ENCODE results near the gene SLC2A6. TPM values are rescaled to one million over a fixed set of nuclear protein-coding genes. Genes with fewer than 3 reads are reported as not detected.

SLC2A6 gene
- total and polyA plus RNA-seq, 10 of the 15 experiments (the other 5 are each of a cell fraction or from before 2014, with no cell fraction given) = 1.1 to 37.9 (median 18.3) TPM

- H3K4me3 ChIP-seq = no peak overlapping the region
- 28% methylated on average over 25 of the region's 25 CpGs for WGBS (ENCODE audit: insufficient coverage, insufficient replicate concordance, low lambda C conversion rate, missing lambda C conversion rate)
- H3K4me1 ChIP-seq (ENCODE audit: control insufficient read depth, insufficient read depth, low read length) = peaks cover 3% of the 10 kb centered on the region
- TF ChIP-seq LARP7 (IDR thresholded peaks at IDR 0.05) (0 out of 2 replicates have a peak, but pooled peaks have one; percentile 20), SPI1 (IDR thresholded peaks at IDR 0.05; ENCODE audit: borderline replicate concordance, insufficient read depth, low read depth, low read length) (peak; percentile 42; the same call in 1 of the 2 replicates), CHD2 (IDR thresholded peaks at IDR 0.05; ENCODE audit: borderline replicate concordance, low read depth, low read length) (no peak), RAD51 (IDR thresholded peaks at IDR 0.05) (no peak), NR2C1 (IDR thresholded peaks at IDR 0.05) (no peak)
- peak overlapping the region; percentile 75 for H2AFZ ChIP-seq (ENCODE audit: control insufficient read depth, low read depth, low read length)
- H3K27me3 ChIP-seq (replicated peaks in 1 of 2; ENCODE audit: control insufficient read depth in 2 of 2, insufficient read depth in 2 of 2, low read length in 1 of 2) = no peaks in the 10 kb centered on the region; a peak in 3 of 4 replicates
- no peaks in the 10 kb centered on the region for H3K79me2 ChIP-seq (ENCODE audit: control insufficient read depth, insufficient read depth, low read length)
- FAIRE-seq (no peak), ATAC-seq (peak; percentile 76), DNase-seq (ENCODE audit: low read depth, low spot score) (no peak)
- no peak overlapping the region for H3K27ac ChIP-seq (ENCODE audit: control insufficient read depth, insufficient read depth)
- in situ Hi-C loops (cut with MboI) (loop anchor here (5.0 kb wide), 1 partner anchor 298 kb away; no protein-coding TSS in a partner anchor), intact Hi-C loops (cut with micrococcal nuclease; ENCODE audit: unreplicated experiment) (loop anchor here (1.0 to 10.0 kb wide), 3 partner anchors 78 to 461 kb away; no protein-coding TSS in a partner anchor)
- H3K4me2 ChIP-seq (ENCODE audit: control insufficient read depth, insufficient read depth) = peak overlapping the region; percentile 61
- RAD21 ChIA-PET (ENCODE audit: unreplicated experiment) = interaction anchor here (0.8 to 2.2 kb wide), 4 partner anchors 47 to 299 kb away, joined by 3 to 12 read pairs (median 5); no protein-coding TSS in a partner anchor
- SMC1A ChIA-PET (ENCODE audit: uncharacterized antibody, unreplicated experiment) = interaction anchor here (0.6 to 2.5 kb wide), 4 partner anchors 90 to 298 kb away, joined by 3 to 14 read pairs (median 4); no protein-coding TSS in a partner anchor
- no peaks in the 10 kb centered on the region for H3K36me3 ChIP-seq (ENCODE audit: control insufficient read depth in 2 of 2, insufficient read depth in 2 of 2, low read length in 1 of 2)
- no peak overlapping the region for H3K9ac ChIP-seq (ENCODE audit: control insufficient read depth, insufficient read depth, low read length)
- POLR2A ChIA-PET = interaction anchor here (0.6 kb wide), 1 partner anchor 337 kb away, joined by 4 read pairs; no protein-coding TSS in a partner anchor
- H3K9me3 ChIP-seq (replicated peaks; ENCODE audit: control insufficient read depth, insufficient read depth, low read length) = no peaks in the 10 kb centered on the region; the same call in 2 of the 3 replicates
- CTCF ChIA-PET = interaction anchor here (0.6 to 7.7 kb wide), 14 partner anchors 10 to 464 kb away, joined by 3 to 61 read pairs (median 4); partner anchors contain the start of gene REXO4
- H4K20me1 ChIP-seq (ENCODE audit: control insufficient read depth, insufficient read depth) = no peaks in the 10 kb centered on the region
- BruUV-seq (replicated peaks) = no TSS peak
Observed at GRCh38 chr9:133485531-133486260, 6.8 kb upstream of the SLC2A6 start.
